GM23248 (cell line): ENCODE measurements around the gene GNAQ. TPM values are rescaled to one million over a fixed set of nuclear protein-coding genes. Genes with fewer than 3 reads are reported as not detected.

Source experiments
- DNase-seq: peaks from one replicate; pipeline ENCODE4 v3.0.0-alpha.2; 2015
- H2AFZ ChIP-seq: fragments of 200-600 bp; sonication (generic); 2 replicates; pipeline ENCODE4 v1.6.1; 2016; ENCODE audit warnings: antibody characterized with exemption
- H3F3A ChIP-seq: fragments of 200-600 bp; sonication (generic); 2 replicates; pipeline ENCODE4 v1.6.1; 2016; ENCODE audit warnings: mild to moderate bottlenecking, antibody characterized with exemption, mixed run types; ENCODE audit not compliant: insufficient read depth
- H3K27ac ChIP-seq: fragments of 200-600 bp; sonication (generic); 2 replicates; pipeline ENCODE4 v1.5.1; 2016; ENCODE audit warnings: mild to moderate bottlenecking
- H3K27me3 ChIP-seq: fragments of 200-600 bp; sonication (generic); replicated peaks from 2 replicates; pipeline ENCODE4 v1.6.1; 2016; ENCODE audit warnings: mild to moderate bottlenecking; ENCODE audit not compliant: insufficient read depth
- H3K36me3 ChIP-seq: fragments of 200-600 bp; sonication (generic); 2 replicates; pipeline ENCODE4 v1.6.1; 2016; ENCODE audit warnings: low read depth, mild to moderate bottlenecking
- H3K4me1 ChIP-seq: fragments of 200-600 bp; sonication (generic); 2 replicates; pipeline ENCODE4 v1.6.1; 2016; ENCODE audit warnings: mild to moderate bottlenecking; ENCODE audit not compliant: insufficient read depth
- H3K4me2 ChIP-seq: fragments of 200-600 bp; sonication (generic); one replicate; pipeline ENCODE4 v1.6.1; 2016; ENCODE audit warnings: mild to moderate bottlenecking; ENCODE audit not compliant: unreplicated experiment
- H3K4me3 ChIP-seq: fragments of 200-600 bp; sonication (generic); 2 replicates; pipeline ENCODE4 v1.5.1; 2016; ENCODE audit warnings: mild to moderate bottlenecking
- H3K79me2 ChIP-seq: fragments of 200-600 bp; sonication (generic); 2 replicates; pipeline ENCODE4 v1.6.1; 2016; ENCODE audit warnings: mild to moderate bottlenecking; ENCODE audit not compliant: insufficient read depth
- H3K9ac ChIP-seq: fragments of 200-600 bp; sonication (generic); 2 replicates; pipeline ENCODE4 v1.6.1; 2016; ENCODE audit warnings: mild to moderate bottlenecking
- H3K9me2 ChIP-seq: fragments of 200-600 bp; sonication (generic); 2 replicates; pipeline ENCODE4 v1.6.1; 2016; ENCODE audit warnings: mixed run types, mild to moderate bottlenecking, moderate library complexity; ENCODE audit not compliant: insufficient read depth
- H3K9me3 ChIP-seq: fragments of 200-600 bp; sonication (generic); one replicate; pipeline ENCODE4 v1.6.1; 2017; ENCODE audit warnings: low read depth
- H4K20me1 ChIP-seq: fragments of 200-600 bp; sonication (generic); 2 replicates; pipeline ENCODE4 v1.6.0; 2016; ENCODE audit not compliant: insufficient read depth
- EZH2 ChIP-seq: fragments of 200-600 bp; sonication (generic); IDR thresholded peaks from 2 replicates; pipeline ENCODE4 v1.6.1; 2018; ENCODE audit warnings: antibody characterized with exemption, mild to moderate bottlenecking; ENCODE audit not compliant: insufficient read depth, poor library complexity, severe bottlenecking
- EZH2phosphoT487 ChIP-seq: fragments of 200-600 bp; sonication (generic); IDR thresholded peaks from 2 replicates; pipeline ENCODE4 v1.6.1; 2018; ENCODE audit warnings: antibody characterized with exemption, moderate library complexity, mild to moderate bottlenecking, low read depth; ENCODE audit not compliant: insufficient read depth
- WGBS, 2 experiments: methylation state at CpG; one replicate each; pipeline ENCODE4 v1.1.6; 2015 to 2017; ENCODE audit warnings: low lambda C conversion rate in 2 of 2, low coverage in 1 of 2; ENCODE audit errors: missing lambda C conversion rate in 2 of 2; 5-methylcytosine and 5-hydroxymethylcytosine counted together
- in situ Hi-C: fragments of 300-500 bp; cut with MboI; formaldehyde crosslinking; loops from 2 replicates; pipeline ENCODE4 v1.15.0; 2020
- polyA plus RNA-seq: library from polyadenylated mRNA; unstranded; fragments of >200 nt; fragmentation: Nextera tagmentation; extraction: Ambion mirVana; gene quantifications from 2 replicates; pipeline ENCODE4 v1.2.1, GENCODE V29; 2016
- total RNA-seq: library from RNA; depleted of rRNA; stranded (reverse); fragments of >200 nt; shearing (Covaris generic); gene quantifications from 2 replicates; pipeline ENCODE4 v1.2.3, GENCODE V29; 2014

The GNAQ gene
- total and polyA plus RNA-seq, 2 experiments from 2014 or later: 11.5 to 32.7 TPM

- Histone ChIP-seq H3K79me2 (peaks cover 90% of the 10 kb centered on the region), H3K36me3 (no peaks in the 10 kb centered on the region), H3K9ac (peak overlapping the region; percentile 21; the same call in 1 of the 2 replicates), H4K20me1 (no peaks in the 10 kb centered on the region), H3K4me1 (peaks cover 56% of the 10 kb centered on the region), H2AFZ (no peak overlapping the region), H3K9me2 (no peaks in the 10 kb centered on the region), H3K27ac (peak overlapping the region; percentile 50), H3K9me3 (no peaks in the 10 kb centered on the region), H3K4me2 (peak overlapping the region; percentile 71), H3F3A (peaks cover 34% of the 10 kb centered on the region), H3K27me3 (no peaks in the 10 kb centered on the region), H3K4me3 (peak overlapping the region; percentile 44)
- in situ Hi-C loops: no loop called here
- no peak for TF ChIP-seq EZH2
- TF ChIP-seq EZH2phosphoT487: no peak
- peak; percentile 64 for DNase-seq
Observed at GRCh38 chr9:78026947-78027346, 4.7 kb downstream of the GNAQ start.

DNA sequence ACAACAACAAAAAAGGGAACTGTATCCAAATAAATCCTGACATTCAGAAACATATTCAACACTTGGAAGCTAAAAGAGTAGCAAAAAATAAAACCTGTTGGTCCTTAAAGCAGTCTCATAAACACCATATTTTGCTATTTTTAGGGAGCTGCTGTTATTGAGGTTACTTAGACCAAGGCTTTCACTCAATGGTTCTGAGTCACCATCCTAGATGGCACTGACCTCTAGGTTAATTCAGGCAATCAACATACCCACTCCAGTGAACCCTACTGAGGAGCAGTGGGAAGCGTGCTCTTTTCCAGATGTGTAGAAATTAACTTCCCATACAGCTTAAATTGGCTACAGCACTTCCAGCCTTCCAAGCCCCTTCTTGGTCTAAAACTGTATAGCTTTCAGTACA lies 5.2 kb downstream of the GNAQ start:
- Histone ChIP-seq H3K9me2 (no peaks in the 10 kb centered on the region), H3K4me1 (peaks cover 60% of the 10 kb centered on the region), H3K9me3 (no peaks in the 10 kb centered on the region), H3K27ac (peak overlapping the region; percentile 50), H3K27me3 (no peaks in the 10 kb centered on the region), H3K36me3 (no peaks in the 10 kb centered on the region), H2AFZ (no peak overlapping the region), H3K79me2 (peaks cover 95% of the 10 kb centered on the region), H3K9ac (peak overlapping the region; percentile 21; the same call in 1 of the 2 replicates), H3K4me2 (peak overlapping the region; percentile 71), H3K4me3 (peak overlapping the region; percentile 44), H4K20me1 (no peaks in the 10 kb centered on the region), H3F3A (peaks cover 34% of the 10 kb centered on the region)
- DNase-seq: peak; percentile 50
- in situ Hi-C loops: no loop called here
- TF ChIP-seq EZH2phosphoT487 (no peak), EZH2 (no peak)
- WGBS, 2 experiments: 79 to 93% methylated on average over 1 of the region's 1 CpG

- in situ Hi-C loops: no loop called here
- H3K9me2 ChIP-seq: no peaks in the 10 kb centered on the region
- H3K9ac ChIP-seq: 0 out of 2 replicates have a peak overlapping the region, but pooled peaks have one; percentile 6
- 62 to 70% methylated on average over 7 of the region's 7 CpGs for WGBS, 2 experiments
- H3K27ac ChIP-seq: no peak overlapping the region
- no peak overlapping the region for H3K4me2 ChIP-seq
- H2AFZ ChIP-seq: 0 out of 2 replicates have a peak overlapping the region, but pooled peaks have one; percentile 3
- no peaks in the 10 kb centered on the region for H3K9me3 ChIP-seq
- H3K36me3 ChIP-seq: no peaks in the 10 kb centered on the region
- H3F3A ChIP-seq: peaks cover 33% of the 10 kb centered on the region
- no peak overlapping the region for H3K4me3 ChIP-seq
- H3K4me1 ChIP-seq: peaks cover 60% of the 10 kb centered on the region
- H3K27me3 ChIP-seq: no peaks in the 10 kb centered on the region
- TF ChIP-seq EZH2phosphoT487 (no peak), EZH2 (no peak)
- no peak for DNase-seq
- peaks cover 100% of the 10 kb centered on the region for H3K79me2 ChIP-seq
- no peaks in the 10 kb centered on the region for H4K20me1 ChIP-seq
Observed at GRCh38 chr9:78025186-78025585, 6.4 kb downstream of the GNAQ start.

DNA sequence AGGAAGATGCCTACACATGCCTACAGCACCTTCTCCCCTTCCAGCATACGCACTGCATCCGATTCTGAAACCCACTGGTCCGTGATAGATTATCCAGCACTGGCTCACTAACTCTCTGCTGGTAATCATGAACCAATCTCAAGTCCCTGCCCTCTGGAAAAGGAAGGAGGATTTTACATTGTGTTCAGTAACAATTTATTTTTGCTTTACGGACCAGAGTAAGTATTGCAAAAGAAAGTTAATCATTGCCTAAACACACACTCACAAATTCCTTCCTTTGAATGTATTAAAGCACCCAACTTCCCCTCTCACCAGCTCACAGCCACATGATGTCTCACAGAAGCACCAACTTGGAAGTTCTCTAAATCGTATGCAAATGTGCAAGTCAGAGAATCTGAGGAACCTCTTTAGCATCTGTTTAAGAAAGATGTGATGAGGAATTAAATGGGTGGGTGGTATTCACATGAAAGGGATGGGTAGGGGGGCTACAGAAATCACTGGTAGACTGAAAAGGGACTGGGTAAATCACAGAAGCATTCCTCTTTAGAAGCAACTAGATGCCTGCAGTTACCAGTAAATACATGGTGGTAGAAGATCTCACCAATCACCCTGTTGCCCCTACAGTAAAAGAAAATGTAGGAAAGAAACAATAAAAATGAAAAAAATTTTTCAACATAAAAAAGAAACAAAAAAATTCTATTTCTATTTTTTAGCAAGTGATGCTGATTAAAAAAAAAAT lies 8.4 kb downstream of the GNAQ start:
- Histone ChIP-seq H3K9ac (peak overlapping the region; percentile 63), H2AFZ (peak overlapping the region; percentile 18; the same call in 1 of the 2 replicates), H3K79me2 (peaks cover 100% of the 10 kb centered on the region), H3K4me2 (peak overlapping the region; percentile 71), H3K4me1 (peaks cover 52% of the 10 kb centered on the region), H4K20me1 (no peaks in the 10 kb centered on the region), H3K36me3 (no peaks in the 10 kb centered on the region), H3K4me3 (peak overlapping the region; percentile 56), H3K9me3 (no peaks in the 10 kb centered on the region), H3K27ac (peak overlapping the region; percentile 76), H3F3A (peaks cover 17% of the 10 kb centered on the region; the same call in 1 of the 2 replicates), H3K27me3 (no peaks in the 10 kb centered on the region), H3K9me2 (no peaks in the 10 kb centered on the region)
- TF ChIP-seq EZH2phosphoT487 (no peak), EZH2 (no peak)
- peak; percentile 92 for DNase-seq
- in situ Hi-C loops: no loop called here
- 47% methylated on average over 5 of the region's 5 CpGs for WGBS, 2 experiments
